Measurements from ENCODE around the gene RNF115.

- TF ChIP-seq BCL3 (IDR thresholded peaks at IDR 0.05) (no peak), RCOR1 (IDR thresholded peaks at IDR 0.05; ENCODE audit: low read depth, low read length) (no peak), CTCF (IDR thresholded peaks at IDR 0.05) (no peak), POLR2A (IDR thresholded peaks at IDR 0.05; ENCODE audit: low read length) (no peak), NR3C1 (IDR thresholded peaks at IDR 0.05) (no peak), SMC3 (IDR thresholded peaks at IDR 0.05) (no peak), CBX2 (IDR thresholded peaks at IDR 0.05; ENCODE audit: borderline replicate concordance, low read depth) (no peak), JUNB (IDR thresholded peaks at IDR 0.05) (no peak), EP300 (IDR thresholded peaks at IDR 0.05) (no peak), RFX5 (IDR thresholded peaks at IDR 0.05) (no peak), CHD4 (IDR thresholded peaks at IDR 0.05; ENCODE audit: borderline replicate concordance) (no peak), REST (IDR thresholded peaks at IDR 0.05) (no peak), JUN (IDR thresholded peaks at IDR 0.05) (no peak)
Measured at GRCh38 chr1:145707183-145707867, 116.6 kb downstream of the RNF115 start, which contains the start of gene PDZK1.

Measured in A549 (cell line).